HG03108 (cell line): ENCODE measurements around the gene BTN2A1.
"Not testable (repeated sequence)": the region's sequence is repeated elsewhere in the genome, so short reads cannot be mapped to it uniquely, and the experiment has no call there.

ENCODE experiments used
- ATAC-seq: cut with Tn5 transposase; IDR thresholded peaks from one replicate; pipeline ENCODE4 v1.9.1; 2021; ENCODE audit warnings: moderate library complexity; ENCODE audit not compliant: unreplicated experiment

BTN2A1 gene

GRCh38 chr6:26432627-26433201 lies 25.0 kb upstream of the BTN2A1 start:
- ATAC-seq, result no peak

DNA sequence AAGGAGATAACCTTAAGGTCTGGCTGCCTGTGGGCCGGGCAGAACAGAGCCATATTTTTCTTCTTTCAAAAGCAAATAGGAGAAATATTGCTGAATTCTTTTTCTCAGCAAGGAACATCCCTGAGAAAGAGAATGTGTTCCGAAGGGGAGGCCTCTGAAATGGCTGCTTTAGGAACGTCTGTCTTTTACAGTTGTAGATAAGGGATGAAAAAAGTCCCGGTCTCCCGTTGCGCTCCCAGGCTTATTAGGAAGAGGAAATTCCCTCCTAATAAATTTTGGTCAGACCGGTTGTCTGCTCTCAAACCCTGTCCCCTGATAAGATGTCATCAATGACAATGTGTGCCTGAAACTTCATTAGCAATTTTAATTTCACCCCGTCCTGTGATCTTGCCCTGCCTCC lies 24.1 kb upstream of the BTN2A1 start:
- not testable (repeated sequence) for ATAC-seq

DNA sequence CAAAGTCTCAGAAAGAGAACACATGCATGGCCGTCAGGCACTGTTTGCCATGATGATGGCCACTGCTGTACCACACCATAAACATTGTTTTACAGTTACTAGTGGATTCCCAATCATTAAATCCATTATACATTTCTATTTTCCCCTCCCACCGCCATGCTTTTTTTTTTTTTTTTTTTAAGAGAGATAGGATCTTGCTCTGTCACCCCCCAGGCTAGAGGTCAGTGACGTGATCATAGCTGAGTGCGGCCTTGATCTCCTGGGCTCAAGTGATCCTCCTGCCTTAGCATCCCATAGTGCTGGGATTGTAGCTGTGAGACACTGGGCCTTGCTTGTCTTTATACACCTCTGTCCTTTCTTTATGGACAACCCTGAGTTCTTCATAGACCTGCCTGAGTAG lies 21.7 kb upstream of the BTN2A1 start:
- ATAC-seq, result no peak

DNA sequence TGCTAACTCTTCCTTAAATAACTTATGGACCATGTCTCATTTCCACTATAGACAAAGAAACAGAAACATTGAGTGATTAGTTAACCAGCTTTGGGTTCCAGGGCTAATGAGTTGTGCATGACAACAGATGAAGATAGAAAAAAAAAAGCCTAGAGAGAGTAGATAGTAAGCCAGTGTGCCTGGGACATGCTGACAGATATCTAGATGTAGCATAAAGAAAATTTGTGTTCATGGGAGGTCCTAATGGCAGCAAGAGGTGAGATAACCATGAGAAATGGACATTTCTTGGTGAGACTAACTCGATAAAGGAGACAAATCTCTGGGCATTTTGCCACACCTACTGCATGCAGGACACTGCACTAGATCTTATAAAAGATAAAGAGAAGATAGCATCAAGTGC lies 20.2 kb upstream of the BTN2A1 start:
- no peak for ATAC-seq

DNA sequence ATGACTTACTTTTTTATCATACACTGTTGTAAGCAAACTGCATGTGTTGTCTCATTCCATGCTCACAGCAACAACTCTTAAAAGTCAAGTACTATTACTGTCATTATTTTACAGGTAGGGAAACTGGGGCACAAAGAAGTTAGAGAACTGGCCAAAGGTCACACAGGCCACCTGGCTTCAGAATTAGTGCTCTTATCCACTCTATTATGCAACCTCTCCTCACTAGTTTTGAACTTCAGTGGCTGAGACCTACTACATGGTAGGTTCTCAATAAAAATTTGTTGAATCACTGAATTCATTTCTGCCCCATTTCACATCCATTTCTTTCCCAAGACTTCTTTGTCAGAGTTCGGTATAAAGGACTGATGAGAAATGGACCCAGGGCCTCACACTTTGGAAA lies 19.8 kb upstream of the BTN2A1 start:
- no peak for ATAC-seq

DNA sequence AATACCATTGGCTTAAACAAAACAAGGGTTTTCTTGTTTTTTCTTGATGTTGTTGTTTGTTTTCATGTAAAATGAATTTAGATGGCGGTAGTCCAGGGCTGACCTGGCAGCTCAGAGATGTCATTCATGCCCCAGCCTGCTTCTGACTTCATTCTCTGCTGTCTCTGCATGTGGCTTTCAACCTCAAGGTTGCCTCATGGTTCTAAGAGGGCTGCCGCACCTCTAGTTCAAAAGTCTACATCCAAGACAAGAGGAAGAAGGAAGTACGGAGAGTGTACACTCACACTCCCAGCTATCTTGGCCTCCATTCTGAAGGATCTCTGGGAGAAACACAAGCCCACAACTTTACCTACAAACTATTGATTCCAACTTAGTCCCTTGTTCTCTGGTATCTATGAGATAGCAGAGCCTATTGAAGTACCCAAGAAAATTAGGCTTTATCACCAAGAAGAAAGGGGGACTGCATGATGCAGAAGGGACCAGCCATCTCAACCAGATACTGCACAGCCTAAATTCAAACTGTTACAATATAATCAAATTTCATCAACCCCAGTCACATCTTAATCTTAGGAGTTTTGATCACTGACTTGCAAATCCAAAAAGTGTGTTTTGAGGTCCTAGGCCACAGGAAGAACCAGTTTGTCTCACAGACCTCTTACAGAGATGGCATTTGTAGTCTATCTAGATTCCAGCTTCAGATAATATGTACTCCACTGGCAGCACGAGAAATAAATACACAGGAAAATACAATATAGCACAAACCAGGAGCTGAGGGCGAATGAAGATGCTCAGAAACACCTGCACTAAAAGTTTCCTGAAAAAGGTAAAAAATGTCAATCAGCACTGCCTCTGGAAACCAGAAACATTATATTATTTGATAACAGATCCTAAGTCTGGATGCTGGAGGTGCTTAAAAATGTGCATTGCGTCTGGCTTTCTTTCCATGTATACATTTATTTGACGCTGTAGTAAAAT lies 18.3 kb upstream of the BTN2A1 start:
- no peak for ATAC-seq

DNA sequence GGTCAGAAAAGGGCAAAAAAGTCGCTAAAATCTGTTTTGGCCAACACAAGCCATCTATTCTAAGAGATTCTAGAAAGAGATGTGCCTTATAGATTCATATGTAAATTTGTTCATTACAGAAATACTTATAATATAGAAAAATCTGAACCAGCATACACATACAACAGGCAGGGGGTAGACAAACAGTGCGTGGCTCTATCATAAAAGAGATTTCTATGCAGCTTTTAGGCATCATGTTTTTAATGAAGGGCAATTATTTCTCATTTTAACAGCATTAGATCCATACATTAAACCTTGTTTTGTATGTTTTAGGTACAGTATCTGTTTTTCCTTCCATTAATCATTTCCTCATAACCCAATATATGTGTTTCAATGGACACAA lies 16.8 kb upstream of the BTN2A1 start:
- ATAC-seq, result no peak

DNA sequence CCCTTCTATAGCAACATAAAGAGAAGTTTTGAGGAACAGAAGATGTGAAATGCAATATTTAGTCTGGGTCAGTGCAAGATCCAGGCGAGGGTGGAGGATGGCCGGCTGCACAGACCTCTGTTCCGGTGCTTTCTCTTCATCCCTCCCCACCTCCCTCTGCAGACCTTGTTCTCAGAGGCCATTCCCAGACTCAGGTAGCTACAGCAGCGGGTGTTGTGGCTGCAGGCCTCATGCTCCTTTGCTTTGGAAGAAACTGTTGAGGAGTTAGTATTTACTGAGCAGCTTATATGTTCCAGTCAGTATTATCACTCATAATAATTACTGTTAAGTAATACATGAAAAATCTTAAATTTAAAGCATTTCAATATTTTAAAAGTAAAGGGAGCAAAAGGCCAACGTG lies 15.8 kb upstream of the BTN2A1 start:
- ATAC-seq, result no peak

GRCh38 chr6:26445934-26446667 lies 11.7 kb upstream of the BTN2A1 start:
- ATAC-seq, result peak; percentile 90

GRCh38 chr6:26447257-26447656 lies 10.5 kb upstream of the BTN2A1 start:
- no peak for ATAC-seq

DNA sequence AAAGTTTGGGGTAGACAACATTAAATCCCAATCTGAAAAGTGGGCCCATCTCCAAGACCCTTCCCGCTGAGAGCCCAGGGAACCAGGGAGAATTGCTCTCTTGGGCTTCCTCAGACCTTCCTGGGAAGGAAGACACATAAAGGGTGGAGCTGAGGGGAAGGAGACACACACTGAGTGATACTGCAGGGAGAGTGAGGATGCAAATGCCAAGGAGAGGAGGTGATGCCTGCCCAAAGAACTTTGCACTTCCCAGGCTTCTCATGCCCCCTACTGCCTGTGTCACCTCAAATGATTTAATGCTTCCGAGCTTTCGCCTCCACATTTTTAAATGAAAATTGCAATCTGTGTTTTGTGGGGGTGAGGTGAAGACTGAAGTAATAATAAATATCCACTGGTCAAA lies 7.5 kb upstream of the BTN2A1 start:
- no peak for ATAC-seq

- ATAC-seq, result no peak
Measured at GRCh38 chr6:26452631-26453235, 5.0 kb upstream of the BTN2A1 start.

- no peak for ATAC-seq
Measured at GRCh38 chr6:26454631-26455030, 3.1 kb upstream of the BTN2A1 start.

- ATAC-seq, result no peak
Measured at GRCh38 chr6:26455357-26455970, 2.3 kb upstream of the BTN2A1 start.

DNA sequence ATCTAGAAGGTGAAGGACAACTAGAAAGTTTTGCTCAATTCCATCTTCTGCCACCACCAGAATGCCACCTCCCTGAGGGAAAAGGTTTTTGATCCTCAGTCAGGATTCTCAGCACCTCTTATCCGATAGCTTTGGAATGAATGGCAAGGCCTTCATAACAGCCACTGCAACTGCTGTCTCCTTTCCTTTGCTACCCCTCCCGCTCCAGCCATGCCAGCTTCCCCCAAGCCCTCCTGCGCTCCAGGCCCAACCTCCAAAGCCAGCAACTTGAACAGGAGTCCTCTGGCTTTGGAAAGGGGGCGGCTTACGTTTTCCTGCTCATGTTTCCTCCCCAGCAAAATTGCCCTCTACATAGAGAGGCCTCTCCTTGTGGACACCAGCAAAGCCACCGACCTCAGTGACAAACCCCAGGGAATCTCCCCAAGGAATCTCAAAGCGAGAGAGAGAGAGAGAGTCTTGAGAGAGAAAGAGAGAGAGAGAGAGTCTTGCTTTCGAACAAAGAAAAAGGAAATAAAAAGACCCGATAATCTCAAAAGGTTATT lies 420 bp upstream of the BTN2A1 start:
- peak; percentile 19 for ATAC-seq

- ATAC-seq, result no peak
Measured at GRCh38 chr6:26459023-26459810, 1.5 kb downstream of the BTN2A1 start.

DNA sequence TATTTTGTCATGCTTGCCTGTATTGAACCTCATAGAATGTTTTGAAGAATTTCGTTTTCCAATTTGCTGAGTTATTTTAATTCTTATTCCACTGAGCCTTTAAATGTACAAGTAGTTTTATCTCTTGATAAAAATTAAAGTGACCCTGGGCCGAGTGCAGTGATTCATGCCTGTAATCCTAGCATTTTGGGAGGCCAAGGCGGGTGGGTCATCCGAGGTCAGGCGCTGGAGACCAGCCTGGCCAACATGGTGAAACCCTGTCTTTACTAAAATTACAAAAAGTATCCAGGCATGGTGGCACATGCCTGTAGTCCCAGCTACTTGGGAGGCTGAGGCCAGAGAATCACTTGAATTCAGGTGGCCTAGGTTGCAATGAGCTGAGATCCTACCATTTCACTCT lies 3.6 kb downstream of the BTN2A1 start:
- not testable (repeated sequence) for ATAC-seq

DNA sequence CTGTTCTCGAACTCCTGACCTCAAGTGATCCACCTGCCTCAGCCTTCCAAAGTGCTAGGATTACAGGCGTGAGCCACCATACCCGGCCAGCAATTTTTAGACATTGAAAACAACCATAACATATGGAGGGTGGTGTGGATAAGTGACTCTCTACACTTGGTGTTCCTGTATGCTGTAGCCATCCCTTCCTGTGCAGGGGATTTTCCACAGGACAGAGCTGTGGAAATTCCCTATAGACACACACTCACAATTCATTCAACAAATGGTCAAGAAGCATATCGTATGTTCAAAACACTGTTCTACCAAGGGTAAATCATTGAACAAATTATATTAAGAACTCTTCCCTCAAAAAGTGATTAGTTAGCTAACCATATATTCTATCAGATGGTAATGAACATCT lies 6.3 kb downstream of the BTN2A1 start:
- no peak for ATAC-seq

- no peak for ATAC-seq
Measured at GRCh38 chr6:26464416-26465131, 6.8 kb downstream of the BTN2A1 start.
